Progenitor cell of endocrine pancreas (in vitro differentiated cells): ENCODE results near the gene DUSP8. TPM values are rescaled to one million over a fixed set of nuclear protein-coding genes. Genes with fewer than 3 reads are reported as not detected.

Experiments
- DNase-seq: peaks from one replicate; pipeline ENCODE4 v3.0.0; 2021; ENCODE audit warnings: low spot score; ENCODE audit not compliant: unreplicated experiment
- H3K27ac Mint-ChIP-seq: 2 replicates; pipeline ENCODE4 v1.8.0; 2021; ENCODE audit warnings: mild to moderate bottlenecking, moderate library complexity, mixed read lengths
- H3K27me3 Mint-ChIP-seq: 2 replicates; pipeline ENCODE4 v1.8.0; 2021; ENCODE audit warnings: mixed read lengths
- H3K36me3 Mint-ChIP-seq: 2 replicates; pipeline ENCODE4 v1.8.0; 2022; ENCODE audit warnings: mixed read lengths; ENCODE audit not compliant: insufficient read depth
- H3K4me1 Mint-ChIP-seq: 2 replicates; pipeline ENCODE4 v1.8.0; 2021; ENCODE audit warnings: low read depth, mixed read lengths
- H3K4me3 Mint-ChIP-seq: 2 replicates; pipeline ENCODE4 v1.8.0; 2021; ENCODE audit warnings: low read depth, mild to moderate bottlenecking, moderate library complexity, mixed read lengths
- H3K9me3 Mint-ChIP-seq: 2 replicates; pipeline ENCODE4 v1.8.0; 2021; ENCODE audit warnings: low read depth, mixed read lengths
- CTCF ChIP-seq: fragments of 200-600 bp; sonication (generic); IDR thresholded peaks from one replicate; pipeline ENCODE4 v1.5.0; 2021; ENCODE audit warnings: antibody characterized with exemption, mild to moderate bottlenecking; ENCODE audit not compliant: unreplicated experiment
- total RNA-seq: library from RNA; stranded (reverse); gene quantifications from 2 replicates; pipeline ENCODE4 v1.2.1, GENCODE V29; 2021

DUSP8 gene
- total RNA-seq, 1 donor from 2014 or later = 15.2 TPM

GRCh38 chr11:1557051-1557884 lies 14.8 kb downstream of the DUSP8 start:
- H3K4me3 Mint-ChIP-seq = no peak overlapping the region
- H3K9me3 Mint-ChIP-seq = no peaks in the 10 kb centered on the region
- peaks cover 2% of the 10 kb centered on the region for H3K36me3 Mint-ChIP-seq
- peaks cover 4% of the 10 kb centered on the region for H3K4me1 Mint-ChIP-seq
- no peak for TF ChIP-seq CTCF
- H3K27me3 Mint-ChIP-seq = peaks cover 18% of the 10 kb centered on the region
- H3K27ac Mint-ChIP-seq = no peak overlapping the region
- no peak for DNase-seq

GRCh38 chr11:1556278-1556902 lies 15.7 kb downstream of the DUSP8 start:
- TF ChIP-seq CTCF = no peak
- no peaks in the 10 kb centered on the region for H3K9me3 Mint-ChIP-seq
- H3K4me3 Mint-ChIP-seq = no peak overlapping the region
- no peak for DNase-seq
- H3K36me3 Mint-ChIP-seq = peaks cover 2% of the 10 kb centered on the region
- peaks cover 18% of the 10 kb centered on the region for H3K27me3 Mint-ChIP-seq
- H3K27ac Mint-ChIP-seq = no peak overlapping the region
- H3K4me1 Mint-ChIP-seq = peaks cover 4% of the 10 kb centered on the region

- Mint-ChIP-seq H3K9me3 (no peaks in the 10 kb centered on the region), H3K27me3 (peaks cover 18% of the 10 kb centered on the region), H3K36me3 (peaks cover 2% of the 10 kb centered on the region), H3K4me1 (peaks cover 4% of the 10 kb centered on the region), H3K4me3 (no peak overlapping the region), H3K27ac (no peak overlapping the region)
- TF ChIP-seq CTCF = no peak
- no peak for DNase-seq
These were observed 16.3 kb downstream of the DUSP8 start for GRCh38 chr11:1555713-1556153.

- H3K27ac Mint-ChIP-seq = no peak overlapping the region
- H3K4me1 Mint-ChIP-seq = peaks cover 4% of the 10 kb centered on the region
- H3K9me3 Mint-ChIP-seq = no peaks in the 10 kb centered on the region
- no peak for DNase-seq
- H3K4me3 Mint-ChIP-seq = no peak overlapping the region
- H3K27me3 Mint-ChIP-seq = peaks cover 22% of the 10 kb centered on the region
- H3K36me3 Mint-ChIP-seq = peaks cover 2% of the 10 kb centered on the region
- no peak for TF ChIP-seq CTCF
These were observed 16.9 kb downstream of the DUSP8 start for GRCh38 chr11:1554981-1555712.
